ENCODE measurements around the gene WNT3.

DNA sequence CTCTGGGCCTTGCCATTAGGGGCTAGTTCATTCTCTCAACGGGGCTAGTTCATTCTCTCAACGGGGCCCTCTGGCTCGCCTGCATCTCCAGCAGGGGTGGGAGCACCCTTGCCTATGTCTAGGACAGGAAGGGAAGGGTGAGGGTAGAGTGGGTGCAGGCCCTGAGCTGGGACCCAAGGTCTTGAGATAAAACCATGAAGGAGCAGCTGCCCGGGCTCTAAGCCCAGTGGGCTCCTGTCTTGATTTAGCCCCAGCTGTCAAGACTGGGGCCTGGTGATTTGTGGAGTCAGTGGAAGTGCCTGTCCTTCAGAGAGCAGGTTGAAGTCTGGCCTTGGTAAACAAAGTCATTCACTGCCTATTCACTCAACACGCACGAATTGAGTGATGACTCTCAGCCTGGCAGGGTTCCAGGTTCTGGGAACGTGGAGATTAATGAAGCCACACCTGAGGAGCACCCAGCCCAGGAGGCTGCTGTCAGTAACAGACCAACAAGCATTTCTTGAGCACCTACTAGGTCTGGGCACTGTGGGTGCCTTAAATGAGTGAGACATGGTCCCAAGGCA, 35.4 kb downstream of the WNT3 start:
- TF ChIP-seq EZH2phosphoT487 (IDR thresholded peaks at IDR 0.05; ENCODE audit: insufficient read depth, low read depth) (no peak), EZH2 (IDR thresholded peaks at IDR 0.05; ENCODE audit: insufficient read depth, poor library complexity, severe bottlenecking) (no peak)
